GM12878 (cell line): ENCODE results near the gene CLIP2. TPM values are rescaled to one million over a fixed set of nuclear protein-coding genes. Genes with fewer than 3 reads are reported as not detected.

Experiments used
- ATAC-seq: fragments of 200-7000 bp; cut with Tn5 transposase; 3 replicates; pipeline ENCODE4 v1.9.1; 2020; ENCODE audit warnings: mild to moderate bottlenecking, moderate library complexity
- BruUV-seq: library from RNA; stranded (reverse); fragments of 400-500 nt; replicated peaks from 2 replicates; lab custom pipeline; 2021; lab: Mats Ljungman, UMichigan
- CTCF ChIA-PET: fragments of 300-600 bp; sonication (Branson Sonifier 250); formaldehyde crosslinking; extraction: SDS; loops from one replicate; lab custom pipeline; 2021; ENCODE audit warnings: inconsistent platforms; lab: Yijun Ruan, JAX
- POLR2A ChIA-PET: fragments of 350-600 bp; formaldehyde crosslinking; extraction: SDS; loops from one replicate; lab custom pipeline; 2021; ENCODE audit warnings: inconsistent platforms; lab: Charles Lee
- RAD21 ChIA-PET: fragments of 300-600 bp; sonication (Branson Sonifier 250); formaldehyde crosslinking; loops from one replicate; lab custom pipeline; 2023; ENCODE audit warnings: antibody characterized with exemption; ENCODE audit not compliant: unreplicated experiment; lab: Charles Lee
- SMC1A ChIA-PET: fragments of 300-600 bp; sonication (Branson Sonifier 250); formaldehyde crosslinking; loops from one replicate; lab custom pipeline; 2023; ENCODE audit not compliant: unreplicated experiment, uncharacterized antibody; lab: Charles Lee
- DNase-seq: peaks from one replicate; pipeline ENCODE4 v3.0.0-alpha.2; 2011; ENCODE audit warnings: low read depth, low spot score
- FAIRE-seq: peaks from 3 replicates; lab custom pipeline; 2011; peaks lifted over from hg19 to GRCh38; lab: Jason Lieb, UNC
- H2AFZ ChIP-seq: 2 replicates; pipeline ENCODE4 v1.6.0; 2011; ENCODE audit warnings: low read depth, low read length, control low read depth; ENCODE audit not compliant: control insufficient read depth
- H3K27ac ChIP-seq: 2 replicates; pipeline ENCODE4 v1.5.1; 2011; ENCODE audit warnings: control low read depth; ENCODE audit not compliant: control insufficient read depth, insufficient read depth
- H3K27me3 ChIP-seq, 2 experiments: replicated peaks in 1 of 2; 2 replicates each; pipeline versions ENCODE4 v1.6.0 to v1.6.1; 2011; ENCODE audit warnings: low read length in 1 of 2; ENCODE audit not compliant: control insufficient read depth in 2 of 2, insufficient read depth in 2 of 2
- H3K36me3 ChIP-seq, 2 experiments: 2 replicates each; pipeline ENCODE4 v1.5.1; 2011; ENCODE audit warnings: low read length in 1 of 2; ENCODE audit not compliant: control insufficient read depth in 2 of 2, insufficient read depth in 2 of 2
- H3K4me1 ChIP-seq: 2 replicates; pipeline ENCODE4 v1.6.1; 2011; ENCODE audit warnings: mild to moderate bottlenecking, low read length, moderate library complexity, mixed read lengths; ENCODE audit not compliant: control insufficient read depth, insufficient read depth
- H3K4me2 ChIP-seq: 2 replicates; pipeline ENCODE4 v1.6.0; 2011; ENCODE audit warnings: control low read depth; ENCODE audit not compliant: control insufficient read depth, insufficient read depth
- H3K4me3 ChIP-seq: fragments of 200-600 bp; sonication (generic); 2 replicates; pipeline ENCODE4 v1.5.1; 2016
- H3K79me2 ChIP-seq: 2 replicates; pipeline ENCODE4 v1.6.0; 2011; ENCODE audit warnings: low read length; ENCODE audit not compliant: control insufficient read depth, insufficient read depth
- H3K9ac ChIP-seq: 2 replicates; pipeline ENCODE4 v1.8.0; 2011; ENCODE audit warnings: low read length, control low read depth, mixed read lengths; ENCODE audit not compliant: control insufficient read depth, insufficient read depth
- H3K9me3 ChIP-seq: replicated peaks from 3 replicates; pipeline ENCODE4 v1.5.1; 2011; ENCODE audit warnings: mild to moderate bottlenecking, low read length; ENCODE audit not compliant: control insufficient read depth, insufficient read depth
- H4K20me1 ChIP-seq: 2 replicates; pipeline ENCODE4 v1.6.0; 2011; ENCODE audit not compliant: control insufficient read depth, insufficient read depth
- CBFB ChIP-seq: IDR thresholded peaks from 2 replicates; pipeline ENCODE4 v1.6.1; 2016; ENCODE audit warnings: antibody characterized with exemption, low read depth
- CBX3 ChIP-seq: fragments of 200-600 bp; sonication (generic); IDR thresholded peaks from 2 replicates; pipeline ENCODE4 v1.6.1; 2016; ENCODE audit warnings: low read depth, borderline replicate concordance
- CREB1 ChIP-seq: IDR thresholded peaks from 2 replicates; pipeline ENCODE4 v1.6.1; 2012; ENCODE audit warnings: low read depth, mild to moderate bottlenecking, inconsistent platforms
- HDGF ChIP-seq: fragments of 450-650 bp; IDR thresholded peaks from 2 replicates; pipeline ENCODE4 v1.6.1; 2016; ENCODE audit warnings: antibody characterized with exemption
- IKZF1 ChIP-seq: fragments of 450-650 bp; conservative IDR thresholded peaks from 2 replicates; pipeline ENCODE4 v1.6.1; 2017; ENCODE audit warnings: antibody characterized with exemption, mild to moderate bottlenecking
- NFYB ChIP-seq: IDR thresholded peaks from 2 replicates; pipeline ENCODE4 v1.6.1; 2011; ENCODE audit warnings: low read depth, mild to moderate bottlenecking, low read length, improper control_type of control experiment, moderate library complexity; ENCODE audit not compliant: insufficient read depth
- TBL1XR1 ChIP-seq: IDR thresholded peaks from 2 replicates; pipeline ENCODE4 v1.6.1; 2012; ENCODE audit warnings: low read depth, low read length, improper control_type of control experiment
- TCF3 ChIP-seq: IDR thresholded peaks from 2 replicates; pipeline ENCODE4 v1.6.1; 2012; ENCODE audit warnings: low read depth, mild to moderate bottlenecking, low read length, borderline replicate concordance; ENCODE audit not compliant: insufficient read depth
- YBX1 ChIP-seq: fragments of 450-650 bp; IDR thresholded peaks from 2 replicates; pipeline ENCODE4 v1.6.1; 2016; ENCODE audit warnings: antibody characterized with exemption
- ZNF24 ChIP-seq: fragments of 450-650 bp; IDR thresholded peaks from 2 replicates; pipeline ENCODE4 v1.6.1; 2017; ENCODE audit warnings: antibody characterized with exemption, mild to moderate bottlenecking
- WGBS: methylation state at CpG from one replicate; pipeline ENCODE4 v1.1.6; 2016; ENCODE audit warnings: low lambda C conversion rate; ENCODE audit not compliant: insufficient replicate concordance, insufficient coverage; ENCODE audit errors: missing lambda C conversion rate; 5-methylcytosine and 5-hydroxymethylcytosine counted together
- in situ Hi-C: fragments of 300-500 bp; cut with MboI; formaldehyde crosslinking; loops from 9 replicates; pipeline ENCODE4 v1.14.3; 2018; ENCODE audit warnings: mixed read lengths
- intact Hi-C: fragments of 100-400 bp; cut with micrococcal nuclease; formaldehyde crosslinking; loops from one replicate; pipeline ENCODE4 v1.14.2; 2022; ENCODE audit not compliant: unreplicated experiment
- polyA plus RNA-seq, 11 experiments: library from polyadenylated mRNA; depleted of rRNA in 4 of 11; unstranded in 6 of 11; stranded (reverse) in 5 of 11; fragments of >200 nt; fragmentation: Nextera tagmentation in 4 of 11; fragmentation: Illumina TruSeq in 1 of 11; extraction: Ambion mirVana in 4 of 11; extraction: Trizol in 1 of 11; gene quantifications; 1 replicate in 1 of 11; 2 replicates in 10 of 11; pipeline versions ENCODE4 v1.2.1 to v1.2.3, GENCODE V29; 2011 to 2016; ENCODE audit warnings: inconsistent platforms in 2 of 11, missing spikeins in 2 of 11, low read depth in 1 of 11
- total RNA-seq, 4 experiments: library from RNA; depleted of rRNA in 3 of 4; stranded (reverse); fragments of >200 nt in 3 of 4; fragmentation: Illumina TruSeq in 1 of 4; extraction: Trizol in 1 of 4; gene quantifications; 2 replicates each; pipeline versions ENCODE4 v1.2.1 to v1.2.3, GENCODE V29; 2013 to 2021
- TF ChIP-seq, protein P1 (sequence below): fragments of 150-350 bp; IDR thresholded peaks from 2 replicates; pipeline ENCODE4 v1.6.1; 2014; ENCODE audit warnings: mild to moderate bottlenecking, low read depth, low read length
- TF ChIP-seq, protein P2 (sequence below): IDR thresholded peaks from 2 replicates; pipeline ENCODE4 v1.6.1; 2011; ENCODE audit warnings: borderline replicate concordance, low read depth, mild to moderate bottlenecking, moderate library complexity, low read length; ENCODE audit not compliant: insufficient read depth, poor library complexity, severe bottlenecking
- TF ChIP-seq, protein P3 (sequence below), 3 experiments: IDR thresholded peaks in 2 of 3; conservative IDR thresholded peaks in 1 of 3; 2 replicates each; pipeline ENCODE4 v1.5.1; 2011; ENCODE audit warnings: low read depth in 3 of 3, low read length in 3 of 3, mild to moderate bottlenecking in 3 of 3, control low read depth in 2 of 3, moderate library complexity in 2 of 3, inconsistent platforms in 1 of 3, mixed read lengths in 1 of 3; ENCODE audit not compliant: control insufficient read depth in 2 of 3, insufficient read depth in 1 of 3; ENCODE audit errors: extremely low read depth in 1 of 3
- TF ChIP-seq, protein P4 (sequence below): fragments of 450-650 bp; IDR thresholded peaks from 2 replicates; pipeline ENCODE4 v1.6.1; 2017; ENCODE audit warnings: low read depth, mild to moderate bottlenecking, moderate library complexity

Gene CLIP2
- total and polyA plus RNA-seq, 10 of the 15 experiments (the other 5 are each of a cell fraction or from before 2014, with no cell fraction given): 0.26 to 56.3 (median 21.0) TPM

DNA sequence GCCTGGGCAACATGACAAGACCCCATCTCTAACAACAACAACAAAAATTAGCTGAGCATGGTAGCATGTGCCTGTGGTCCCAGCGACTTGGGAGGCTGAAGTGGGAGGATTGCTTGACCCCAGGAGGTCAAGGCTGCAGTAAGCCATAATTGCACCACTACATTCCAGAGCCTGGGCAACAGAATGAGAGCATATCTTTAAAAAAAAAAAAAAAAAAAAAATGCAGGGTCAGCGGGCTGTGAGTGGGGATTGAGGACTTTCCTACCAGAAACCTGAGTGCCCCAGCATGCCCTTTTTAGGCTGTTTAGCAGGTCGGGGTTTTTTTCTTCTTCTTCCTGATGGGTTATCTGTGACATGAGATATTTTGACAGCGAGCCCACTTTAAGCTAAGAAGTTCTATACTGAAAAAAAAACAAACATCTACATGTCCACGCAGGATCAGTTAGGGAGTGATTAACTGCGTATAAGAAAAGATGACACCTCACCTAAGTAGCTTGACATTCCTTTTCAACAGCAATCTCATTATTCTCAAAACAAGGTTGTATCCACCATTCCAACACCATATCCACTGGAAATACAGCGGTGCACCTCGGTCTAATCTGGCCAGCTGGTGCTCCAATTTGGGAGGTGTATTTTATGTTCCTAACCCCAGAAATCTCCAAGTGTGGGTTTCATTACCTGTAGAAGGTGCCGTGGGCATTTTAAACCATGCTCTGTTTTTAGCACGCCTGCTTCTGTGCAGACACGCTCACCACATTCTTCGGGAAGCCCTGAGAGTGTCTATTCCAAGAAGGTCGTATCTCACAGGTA, 21.2 kb upstream of the CLIP2 start (continued):
- TF ChIP-seq, protein P1, sequence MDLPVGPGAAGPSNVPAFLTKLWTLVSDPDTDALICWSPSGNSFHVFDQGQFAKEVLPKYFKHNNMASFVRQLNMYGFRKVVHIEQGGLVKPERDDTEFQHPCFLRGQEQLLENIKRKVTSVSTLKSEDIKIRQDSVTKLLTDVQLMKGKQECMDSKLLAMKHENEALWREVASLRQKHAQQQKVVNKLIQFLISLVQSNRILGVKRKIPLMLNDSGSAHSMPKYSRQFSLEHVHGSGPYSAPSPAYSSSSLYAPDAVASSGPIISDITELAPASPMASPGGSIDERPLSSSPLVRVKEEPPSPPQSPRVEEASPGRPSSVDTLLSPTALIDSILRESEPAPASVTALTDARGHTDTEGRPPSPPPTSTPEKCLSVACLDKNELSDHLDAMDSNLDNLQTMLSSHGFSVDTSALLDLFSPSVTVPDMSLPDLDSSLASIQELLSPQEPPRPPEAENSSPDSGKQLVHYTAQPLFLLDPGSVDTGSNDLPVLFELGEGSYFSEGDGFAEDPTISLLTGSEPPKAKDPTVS: no peak
- TF ChIP-seq IKZF1: 0 out of 2 replicates have a peak, but pooled peaks have one; percentile 18
- no peak for TF ChIP-seq CBFB
- TF ChIP-seq CREB1: no peak
- no peak for TF ChIP-seq CBX3
- TF ChIP-seq, protein P2, sequence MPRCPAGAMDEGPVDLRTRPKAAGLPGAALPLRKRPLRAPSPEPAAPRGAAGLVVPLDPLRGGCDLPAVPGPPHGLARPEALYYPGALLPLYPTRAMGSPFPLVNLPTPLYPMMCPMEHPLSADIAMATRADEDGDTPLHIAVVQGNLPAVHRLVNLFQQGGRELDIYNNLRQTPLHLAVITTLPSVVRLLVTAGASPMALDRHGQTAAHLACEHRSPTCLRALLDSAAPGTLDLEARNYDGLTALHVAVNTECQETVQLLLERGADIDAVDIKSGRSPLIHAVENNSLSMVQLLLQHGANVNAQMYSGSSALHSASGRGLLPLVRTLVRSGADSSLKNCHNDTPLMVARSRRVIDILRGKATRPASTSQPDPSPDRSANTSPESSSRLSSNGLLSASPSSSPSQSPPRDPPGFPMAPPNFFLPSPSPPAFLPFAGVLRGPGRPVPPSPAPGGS: no peak
- TF ChIP-seq HDGF: no peak

DNA sequence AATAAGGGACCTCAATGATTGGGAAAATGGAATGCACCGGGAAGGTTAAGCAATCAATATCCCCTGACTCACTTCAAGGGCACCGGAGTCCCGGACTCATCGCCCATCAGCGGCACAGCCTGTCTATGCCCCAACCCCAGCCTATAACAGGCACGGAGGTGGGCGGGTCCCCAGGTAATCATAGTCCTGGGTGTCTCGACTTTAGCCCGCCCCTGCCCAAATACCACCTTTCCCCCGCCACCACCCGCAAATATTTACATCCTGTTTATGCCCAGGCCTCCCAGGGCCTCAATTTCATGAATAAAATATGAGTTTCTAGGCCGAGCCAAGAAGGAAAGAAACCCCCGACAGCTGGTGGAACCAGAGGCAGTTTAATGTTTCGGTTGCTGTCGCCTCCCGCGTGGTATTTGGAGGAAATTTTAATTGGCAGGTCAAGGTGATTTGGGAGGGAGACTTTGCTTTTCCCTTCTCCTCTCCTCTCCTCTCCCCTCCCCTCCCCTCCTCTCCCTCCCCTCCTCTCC, 19.4 kb upstream of the CLIP2 start:
- in situ Hi-C loops: no loop called here
- peak overlapping the region; percentile 9 for H2AFZ ChIP-seq
- SMC1A ChIA-PET: interaction anchor here (0.9 to 12.4 kb wide), 6 partner anchors 12 to 132 kb away, joined by 3 to 285 read pairs (median 7); partner anchors contain the start of gene CLIP2
- H3K36me3 ChIP-seq: no peaks in the 10 kb centered on the region
- POLR2A ChIA-PET: interaction anchor here (1.1 to 8.3 kb wide), 10 partner anchors 11 to 186 kb away, joined by 3 to 171 read pairs (median 9); partner anchors contain the start of genes CLIP2, LAT2 and LIMK1
- H3K4me3 ChIP-seq: peak overlapping the region; percentile 70; the same call in 1 of the 2 replicates
- peak; percentile 18 for FAIRE-seq
- peak; percentile 46 for ATAC-seq
- CTCF ChIA-PET: interaction anchor here (1.0 to 6.0 kb wide), 4 partner anchors 16 to 63 kb away, joined by 3 to 64 read pairs (median 18); partner anchors contain the start of gene LAT2
- intact Hi-C loops: loop anchor here (2.0 to 5.0 kb wide), 3 partner anchors 19 to 63 kb away; partner anchors contain the start of gene CLIP2
- DNase-seq: peak; percentile 74
- H3K4me2 ChIP-seq: peak overlapping the region; percentile 3; the same call in 1 of the 2 replicates
- WGBS: 3% methylated on average over 17 of the region's 17 CpGs
- H4K20me1 ChIP-seq: no peaks in the 10 kb centered on the region
- no peaks in the 10 kb centered on the region for H3K9me3 ChIP-seq
- 0 out of 2 replicates have a peak overlapping the region, but pooled peaks have one; percentile 35 for H3K9ac ChIP-seq
- H3K4me1 ChIP-seq: peaks cover 79% of the 10 kb centered on the region
- no TSS peak for BruUV-seq
- H3K79me2 ChIP-seq: no peaks in the 10 kb centered on the region
- H3K27ac ChIP-seq: no peak overlapping the region
- no peaks in the 10 kb centered on the region for H3K27me3 ChIP-seq
- RAD21 ChIA-PET: interaction anchor here (0.7 to 10.0 kb wide), 5 partner anchors 13 to 131 kb away, joined by 3 to 169 read pairs (median 7); partner anchors contain the start of gene CLIP2
- TF ChIP-seq TBL1XR1 (no peak), YBX1 (no peak), TCF3 (peak; percentile 82; the same call in 1 of the 2 replicates), ZNF24 (no peak), NFYB (no peak)
- TF ChIP-seq, protein P3, sequence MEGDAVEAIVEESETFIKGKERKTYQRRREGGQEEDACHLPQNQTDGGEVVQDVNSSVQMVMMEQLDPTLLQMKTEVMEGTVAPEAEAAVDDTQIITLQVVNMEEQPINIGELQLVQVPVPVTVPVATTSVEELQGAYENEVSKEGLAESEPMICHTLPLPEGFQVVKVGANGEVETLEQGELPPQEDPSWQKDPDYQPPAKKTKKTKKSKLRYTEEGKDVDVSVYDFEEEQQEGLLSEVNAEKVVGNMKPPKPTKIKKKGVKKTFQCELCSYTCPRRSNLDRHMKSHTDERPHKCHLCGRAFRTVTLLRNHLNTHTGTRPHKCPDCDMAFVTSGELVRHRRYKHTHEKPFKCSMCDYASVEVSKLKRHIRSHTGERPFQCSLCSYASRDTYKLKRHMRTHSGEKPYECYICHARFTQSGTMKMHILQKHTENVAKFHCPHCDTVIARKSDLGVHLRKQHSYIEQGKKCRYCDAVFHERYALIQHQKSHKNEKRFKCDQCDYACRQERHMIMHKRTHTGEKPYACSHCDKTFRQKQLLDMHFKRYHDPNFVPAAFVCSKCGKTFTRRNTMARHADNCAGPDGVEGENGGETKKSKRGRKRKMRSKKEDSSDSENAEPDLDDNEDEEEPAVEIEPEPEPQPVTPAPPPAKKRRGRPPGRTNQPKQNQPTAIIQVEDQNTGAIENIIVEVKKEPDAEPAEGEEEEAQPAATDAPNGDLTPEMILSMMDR (IDR thresholded peaks at IDR 0.05 in 2 of 3, conservative IDR thresholded peaks at IDR 0.05 in 1 of 3; ENCODE audit: control insufficient read depth in 2 of 3, extremely low read depth in 1 of 3, insufficient read depth in 1 of 3, low read depth in 3 of 3, low read length in 3 of 3): no peak
- TF ChIP-seq, protein P4, sequence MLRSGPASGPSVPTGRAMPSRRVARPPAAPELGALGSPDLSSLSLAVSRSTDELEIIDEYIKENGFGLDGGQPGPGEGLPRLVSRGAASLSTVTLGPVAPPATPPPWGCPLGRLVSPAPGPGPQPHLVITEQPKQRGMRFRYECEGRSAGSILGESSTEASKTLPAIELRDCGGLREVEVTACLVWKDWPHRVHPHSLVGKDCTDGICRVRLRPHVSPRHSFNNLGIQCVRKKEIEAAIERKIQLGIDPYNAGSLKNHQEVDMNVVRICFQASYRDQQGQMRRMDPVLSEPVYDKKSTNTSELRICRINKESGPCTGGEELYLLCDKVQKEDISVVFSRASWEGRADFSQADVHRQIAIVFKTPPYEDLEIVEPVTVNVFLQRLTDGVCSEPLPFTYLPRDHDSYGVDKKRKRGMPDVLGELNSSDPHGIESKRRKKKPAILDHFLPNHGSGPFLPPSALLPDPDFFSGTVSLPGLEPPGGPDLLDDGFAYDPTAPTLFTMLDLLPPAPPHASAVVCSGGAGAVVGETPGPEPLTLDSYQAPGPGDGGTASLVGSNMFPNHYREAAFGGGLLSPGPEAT: peak; percentile 92
